GM10847 (cell line): ENCODE measurements around the gene RASAL2.

Source experiments
- POLR2A ChIP-seq: IDR thresholded peaks from 2 replicates; pipeline ENCODE4 v1.6.1; 2011; ENCODE audit not compliant: insufficient read length; ENCODE audit errors: extremely low read depth

RASAL2 gene

GRCh38 chr1:178271471-178271870 is 177.6 kb downstream of the RASAL2 start:
- no peak for TF ChIP-seq POLR2A

- no peak for TF ChIP-seq POLR2A
Measured at GRCh38 chr1:178273707-178274410, 180.0 kb downstream of the RASAL2 start.

GRCh38 chr1:178275049-178275448 is 181.1 kb downstream of the RASAL2 start:
- no peak for TF ChIP-seq POLR2A

GRCh38 chr1:178275553-178275952 is 181.6 kb downstream of the RASAL2 start:
- TF ChIP-seq POLR2A, result no peak

- no peak for TF ChIP-seq POLR2A
Measured at GRCh38 chr1:178277793-178278530, 184.1 kb downstream of the RASAL2 start.

GRCh38 chr1:178278916-178279686 is 185.2 kb downstream of the RASAL2 start:
- no peak for TF ChIP-seq POLR2A

GRCh38 chr1:178282949-178283367 is 189.1 kb downstream of the RASAL2 start:
- TF ChIP-seq POLR2A, result no peak

- TF ChIP-seq POLR2A, result no peak
Measured at GRCh38 chr1:178283409-178283808, 189.5 kb downstream of the RASAL2 start.

- TF ChIP-seq POLR2A, result no peak
Measured at GRCh38 chr1:178284058-178284457, 190.2 kb downstream of the RASAL2 start.

GRCh38 chr1:178291166-178291565 is 197.3 kb downstream of the RASAL2 start:
- TF ChIP-seq POLR2A, result no peak

- no peak for TF ChIP-seq POLR2A
Measured at GRCh38 chr1:178294654-178295053, 200.8 kb downstream of the RASAL2 start.

- TF ChIP-seq POLR2A, result no peak
Measured at GRCh38 chr1:178300352-178300699, 206.4 kb downstream of the RASAL2 start.

GRCh38 chr1:178301141-178301540 is 207.2 kb downstream of the RASAL2 start:
- TF ChIP-seq POLR2A, result no peak

- TF ChIP-seq POLR2A, result no peak
Measured at GRCh38 chr1:178307264-178307663, 213.4 kb downstream of the RASAL2 start.

GRCh38 chr1:178308438-178308837 is 214.5 kb downstream of the RASAL2 start:
- no peak for TF ChIP-seq POLR2A

GRCh38 chr1:178310685-178311105 is 216.8 kb downstream of the RASAL2 start:
- no peak for TF ChIP-seq POLR2A
